ACC112 (cell line): Measurements from ENCODE around the gene LPCAT1.
"Not testable (repeated sequence)": the region's sequence is repeated elsewhere in the genome, so short reads cannot be mapped to it uniquely, and the experiment has no call there.

Source experiments
- H2AFZ ChIP-seq: fragments of 200-600 bp; sonication (generic); one replicate; pipeline ENCODE4 v1.6.0; 2017; ENCODE audit warnings: antibody characterized with exemption, low read length; ENCODE audit not compliant: unreplicated experiment
- H3K27ac ChIP-seq: fragments of 200-600 bp; sonication (generic); 2 replicates; pipeline ENCODE4 v1.5.1; 2014; ENCODE audit warnings: low read depth, mild to moderate bottlenecking, antibody characterized with exemption, low read length, moderate library complexity
- H3K27me3 ChIP-seq: fragments of 200-600 bp; sonication (generic); 2 replicates; pipeline ENCODE4 v1.6.1; 2014; ENCODE audit warnings: mild to moderate bottlenecking, antibody characterized with exemption, low read length, moderate library complexity, mixed read lengths; ENCODE audit not compliant: insufficient read depth
- H3K36me3 ChIP-seq: fragments of 200-600 bp; sonication (generic); 2 replicates; pipeline ENCODE4 v1.6.1; 2016; ENCODE audit warnings: mild to moderate bottlenecking, antibody characterized with exemption, low read length, moderate library complexity, mixed read lengths; ENCODE audit not compliant: insufficient read depth
- H3K4me1 ChIP-seq: fragments of 200-600 bp; sonication (generic); one replicate; pipeline ENCODE4 v1.6.1; 2016; ENCODE audit warnings: low read length, mixed read lengths; ENCODE audit not compliant: insufficient read depth, unreplicated experiment, control insufficient read depth
- H3K4me3 ChIP-seq: fragments of 200-600 bp; sonication (generic); 2 replicates; pipeline ENCODE4 v1.5.1; 2014; ENCODE audit warnings: mild to moderate bottlenecking, low read depth, low read length
- H3K79me2 ChIP-seq: fragments of 200-600 bp; sonication (generic); one replicate; pipeline ENCODE4 v1.6.0; 2016; ENCODE audit warnings: low read length; ENCODE audit not compliant: control insufficient read depth, unreplicated experiment, insufficient read depth

The LPCAT1 gene

GRCh38 chr5:1460054-1460682, 63.6 kb downstream of the LPCAT1 start:
- Histone ChIP-seq H2AFZ (no peak overlapping the region), H3K36me3 (peaks cover 26% of the 10 kb centered on the region), H3K27ac (no peak overlapping the region), H3K4me3 (no peak overlapping the region), H3K27me3 (no peaks in the 10 kb centered on the region), H3K79me2 (no peaks in the 10 kb centered on the region), H3K4me1 (no peaks in the 10 kb centered on the region)

DNA sequence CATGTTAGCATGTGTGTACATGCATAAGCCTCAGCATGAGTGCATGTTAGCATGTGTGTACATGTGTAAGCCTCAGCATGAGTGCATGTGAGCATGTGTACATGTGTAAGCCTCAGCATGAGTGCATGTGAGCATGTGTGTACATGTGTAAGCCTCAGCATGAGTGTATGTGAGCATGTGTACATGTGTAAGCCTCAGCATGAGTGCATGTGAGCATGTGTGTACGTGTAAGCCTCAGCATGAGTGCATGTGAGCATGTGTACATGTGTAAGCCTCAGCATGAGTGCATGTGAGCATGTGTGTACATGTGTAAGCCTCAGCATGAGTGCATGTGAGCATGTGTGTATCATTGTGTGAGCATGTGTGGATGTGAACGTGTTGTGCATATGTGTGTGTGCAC, 64.3 kb downstream of the LPCAT1 start:
- peaks cover 26% of the 10 kb centered on the region for H3K36me3 ChIP-seq

DNA sequence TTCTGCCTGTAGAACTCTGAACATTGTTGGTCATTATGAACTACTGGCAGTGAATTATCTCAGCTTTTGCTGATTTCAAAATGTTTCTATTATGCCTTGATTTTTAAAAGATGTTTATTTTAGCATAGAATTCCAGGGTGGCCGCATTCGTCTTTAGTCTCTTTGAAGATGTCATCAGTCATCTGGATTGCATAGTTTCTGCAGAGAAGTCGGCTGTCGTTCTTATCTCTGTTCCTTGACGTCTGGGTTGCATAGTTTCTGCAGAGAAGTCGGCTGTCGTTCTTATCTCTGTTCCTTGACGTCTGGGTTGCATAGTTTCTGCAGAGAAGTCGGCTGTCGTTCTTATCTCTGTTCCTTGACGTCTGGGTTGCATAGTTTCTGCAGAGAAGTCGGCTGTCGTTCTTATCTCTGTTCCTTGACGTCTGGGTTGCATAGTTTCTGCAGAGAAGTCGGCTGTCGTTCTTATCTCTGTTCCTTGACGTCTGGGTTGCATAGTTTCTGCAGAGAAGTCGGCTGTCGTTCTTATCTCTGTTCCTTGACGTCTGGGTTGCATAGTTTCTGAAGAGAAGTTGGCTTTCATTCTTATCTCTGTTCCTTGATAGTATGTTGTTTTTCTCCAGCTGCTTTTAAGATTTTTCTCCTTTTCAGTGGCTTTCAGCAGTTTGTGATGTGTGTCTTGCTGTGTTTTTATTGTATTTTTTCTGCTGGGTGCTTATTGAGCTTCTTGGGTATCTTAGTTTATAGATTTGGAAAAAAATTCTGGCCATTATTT, 67.5 kb downstream of the LPCAT1 start:
- H3K4me1 ChIP-seq, H3K4me3 ChIP-seq, H3K27ac ChIP-seq, H3K79me2 ChIP-seq, H2AFZ ChIP-seq: not testable (repeated sequence)
- Histone ChIP-seq H3K27me3 (peaks cover 36% of the 10 kb centered on the region), H3K36me3 (peaks cover 17% of the 10 kb centered on the region; the same call in 1 of the 2 replicates)

More for the DNA sequence above, 64.3 kb downstream of the LPCAT1 start:
- not testable (repeated sequence) for H3K27ac ChIP-seq, H3K4me3 ChIP-seq, H3K4me1 ChIP-seq, H2AFZ ChIP-seq, H3K27me3 ChIP-seq, H3K79me2 ChIP-seq

DNA sequence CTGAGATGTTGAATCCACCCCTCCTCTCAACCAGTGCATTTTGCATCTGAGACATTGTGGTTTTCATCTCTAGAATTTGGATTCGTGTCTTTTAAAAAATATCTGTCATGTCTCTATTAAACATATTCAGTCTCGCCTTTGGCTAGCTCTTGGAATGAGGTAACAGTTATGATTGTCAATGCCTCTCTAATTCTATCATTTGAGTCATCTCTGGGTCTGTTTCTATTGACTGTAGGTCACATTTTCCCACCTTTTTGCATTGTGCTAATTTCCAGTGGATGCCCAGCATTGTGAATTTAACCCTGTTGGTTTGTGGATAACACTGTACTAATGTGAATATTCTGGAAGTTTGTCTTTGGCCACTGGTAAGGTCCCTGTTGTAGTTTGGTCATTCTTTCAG, 70.1 kb downstream of the LPCAT1 start:
- Histone ChIP-seq H3K4me3 (no peak overlapping the region), H3K27me3 (peaks cover 62% of the 10 kb centered on the region), H2AFZ (no peak overlapping the region), H3K4me1 (no peaks in the 10 kb centered on the region), H3K36me3 (no peaks in the 10 kb centered on the region; the same call in 1 of the 2 replicates), H3K79me2 (no peaks in the 10 kb centered on the region), H3K27ac (no peak overlapping the region)

DNA sequence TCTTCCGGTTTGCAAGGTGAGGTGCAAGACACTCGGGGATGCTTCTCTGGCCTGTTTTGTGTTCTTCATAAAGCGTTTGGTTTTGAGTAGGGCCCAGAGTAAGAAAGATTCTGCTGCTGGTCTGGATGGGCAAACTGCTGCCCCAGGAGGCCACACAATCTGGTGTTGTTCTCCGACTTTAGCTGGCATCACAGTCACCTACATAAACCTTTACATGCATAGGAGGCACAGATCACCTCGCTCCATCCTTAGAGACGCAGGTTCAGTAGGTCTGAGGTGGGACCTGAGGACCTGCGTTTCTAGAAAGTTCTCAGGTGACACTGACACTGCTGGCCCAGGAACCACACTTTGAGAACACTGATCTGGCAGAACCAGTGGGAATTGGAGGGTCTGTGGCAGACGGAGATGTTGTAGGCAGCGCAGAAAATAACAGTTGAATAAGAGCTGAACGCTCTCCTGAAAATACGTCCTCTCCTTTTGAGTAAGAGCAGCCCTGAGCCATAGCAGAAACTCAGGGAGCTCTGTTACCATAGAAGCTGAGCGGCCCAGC, 74.6 kb downstream of the LPCAT1 start:
- Histone ChIP-seq H3K4me1 (no peaks in the 10 kb centered on the region), H3K4me3 (no peak overlapping the region), H3K36me3 (no peaks in the 10 kb centered on the region), H3K27ac (no peak overlapping the region), H3K27me3 (peaks cover 97% of the 10 kb centered on the region), H3K79me2 (no peaks in the 10 kb centered on the region), H2AFZ (no peak overlapping the region)

DNA sequence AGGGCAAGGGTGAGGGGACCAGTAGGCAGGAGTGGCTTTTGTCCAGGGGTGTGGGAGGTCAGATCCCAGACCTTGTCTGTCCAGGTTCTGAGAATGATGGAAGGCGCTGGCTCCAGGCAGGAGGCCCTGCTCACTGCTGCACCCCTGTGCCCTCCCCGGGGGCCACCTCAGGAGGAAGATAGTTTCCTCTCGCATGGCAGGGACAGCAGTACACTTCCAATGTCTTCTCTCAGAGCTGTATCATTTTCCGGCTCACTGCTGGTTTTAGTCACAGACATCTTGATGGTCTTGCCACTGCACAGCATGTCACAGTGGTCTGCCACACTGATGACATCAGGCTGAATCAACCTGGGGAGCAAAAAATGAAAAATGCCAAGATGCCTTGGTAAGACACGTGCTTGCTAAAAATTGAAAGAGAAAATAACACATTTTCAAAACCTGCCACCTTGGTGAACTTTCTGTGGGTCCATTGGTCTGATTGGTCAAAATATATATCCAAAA, 75.2 kb downstream of the LPCAT1 start:
- Histone ChIP-seq H3K4me3 (no peak overlapping the region), H3K27ac (no peak overlapping the region), H2AFZ (no peak overlapping the region), H3K79me2 (no peaks in the 10 kb centered on the region), H3K27me3 (peaks cover 99% of the 10 kb centered on the region), H3K36me3 (no peaks in the 10 kb centered on the region), H3K4me1 (no peaks in the 10 kb centered on the region)

DNA sequence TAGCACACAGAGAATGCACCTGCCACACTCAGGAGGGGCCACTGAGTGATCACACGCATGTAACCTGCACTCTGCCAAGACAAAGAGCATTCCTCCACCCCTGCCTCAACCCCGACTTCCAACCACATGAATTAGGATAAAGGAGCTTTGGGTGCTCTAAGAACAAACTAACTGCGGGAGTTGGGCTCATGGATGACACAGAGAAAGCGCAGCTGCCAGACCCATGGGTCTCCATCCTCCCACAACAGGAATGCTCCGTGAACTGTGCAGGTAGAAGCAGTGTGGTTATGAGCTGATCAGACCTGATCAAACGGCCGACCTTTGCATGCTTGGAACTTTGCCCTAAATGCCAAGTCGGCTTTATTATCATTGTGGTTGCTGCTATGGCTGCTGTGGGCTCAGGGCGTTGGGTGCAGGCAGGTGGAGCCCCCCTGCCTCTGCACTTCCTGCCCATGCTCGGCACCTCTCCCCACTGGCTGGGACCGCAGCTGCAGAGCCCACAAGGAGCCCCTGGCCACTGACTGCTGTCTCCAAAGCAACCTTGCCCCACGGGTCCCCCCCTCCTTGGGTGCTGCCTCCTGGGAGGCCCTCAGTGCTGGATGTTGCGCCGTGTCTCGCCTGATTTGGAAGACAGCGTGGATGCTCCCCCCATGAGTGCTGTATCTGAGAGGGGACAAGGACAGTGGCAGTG, 75.9 kb downstream of the LPCAT1 start:
- no peak overlapping the region for H3K27ac ChIP-seq
- H3K79me2 ChIP-seq, result no peaks in the 10 kb centered on the region
- H3K4me1 ChIP-seq, result no peaks in the 10 kb centered on the region
- no peak overlapping the region for H2AFZ ChIP-seq
- peaks cover 99% of the 10 kb centered on the region for H3K27me3 ChIP-seq
- H3K36me3 ChIP-seq, result no peaks in the 10 kb centered on the region
- no peak overlapping the region for H3K4me3 ChIP-seq

- no peak overlapping the region for H3K4me3 ChIP-seq
- no peaks in the 10 kb centered on the region for H3K4me1 ChIP-seq
- no peaks in the 10 kb centered on the region for H3K36me3 ChIP-seq
- no peaks in the 10 kb centered on the region for H3K79me2 ChIP-seq
- H3K27ac ChIP-seq, result no peak overlapping the region
- no peak overlapping the region for H2AFZ ChIP-seq
- H3K27me3 ChIP-seq, result peaks cover 99% of the 10 kb centered on the region
These were observed 77.0 kb downstream of the LPCAT1 start for GRCh38 chr5:1446602-1447343.

- no peak overlapping the region for H3K4me3 ChIP-seq
- H3K27ac ChIP-seq, result no peak overlapping the region
- H3K79me2 ChIP-seq, result no peaks in the 10 kb centered on the region
- peaks cover 98% of the 10 kb centered on the region for H3K27me3 ChIP-seq
- H3K36me3 ChIP-seq, result no peaks in the 10 kb centered on the region
- H3K4me1 ChIP-seq, result no peaks in the 10 kb centered on the region
- no peak overlapping the region for H2AFZ ChIP-seq
These were observed 77.8 kb downstream of the LPCAT1 start for GRCh38 chr5:1445689-1446601.
